ENCODE data around the gene CLEC20A.

CLEC20A gene

DNA sequence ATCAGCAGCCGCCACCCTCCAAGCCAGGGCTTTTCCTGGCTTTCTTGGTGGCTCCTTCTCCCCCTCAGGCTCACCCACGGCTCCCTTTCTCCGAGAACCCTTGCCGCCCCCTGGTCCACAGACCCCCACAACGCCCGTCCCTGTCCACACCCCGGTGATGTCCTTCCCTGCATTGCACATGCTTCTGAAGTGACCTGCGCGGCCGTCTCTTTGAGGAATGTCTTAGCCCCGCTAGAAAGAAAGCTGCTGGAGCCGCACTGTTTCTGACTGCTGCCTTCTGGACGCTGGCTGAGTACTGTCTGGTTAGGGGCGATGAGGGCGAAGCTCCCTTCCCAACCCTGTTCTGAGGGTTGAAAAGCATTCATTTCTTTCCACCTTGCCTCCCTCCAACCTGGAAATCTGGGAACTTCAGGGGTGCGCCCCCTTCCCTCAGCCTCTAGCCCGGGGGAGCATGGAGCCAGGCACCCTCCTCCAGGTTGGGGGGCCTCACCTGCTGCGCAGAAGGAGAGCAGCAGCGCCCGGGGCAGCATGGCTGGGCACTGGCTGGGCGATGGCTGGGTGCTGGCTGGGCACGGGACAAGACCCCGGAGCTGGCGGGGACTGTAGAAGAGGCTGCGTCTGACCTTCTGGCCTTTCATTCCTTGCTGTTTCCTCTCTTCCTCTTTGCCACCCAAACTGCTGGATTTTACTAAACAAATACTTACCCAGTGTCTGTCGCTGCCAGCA is at the start of gene CLEC20A:
Gene CLEC20A, minus strand, starts transcription at position 555 of the 726 bp plus-strand sequence. Its CDS starts 25 bp downstream, at position 530.
- DNase-seq = no peak

DNA sequence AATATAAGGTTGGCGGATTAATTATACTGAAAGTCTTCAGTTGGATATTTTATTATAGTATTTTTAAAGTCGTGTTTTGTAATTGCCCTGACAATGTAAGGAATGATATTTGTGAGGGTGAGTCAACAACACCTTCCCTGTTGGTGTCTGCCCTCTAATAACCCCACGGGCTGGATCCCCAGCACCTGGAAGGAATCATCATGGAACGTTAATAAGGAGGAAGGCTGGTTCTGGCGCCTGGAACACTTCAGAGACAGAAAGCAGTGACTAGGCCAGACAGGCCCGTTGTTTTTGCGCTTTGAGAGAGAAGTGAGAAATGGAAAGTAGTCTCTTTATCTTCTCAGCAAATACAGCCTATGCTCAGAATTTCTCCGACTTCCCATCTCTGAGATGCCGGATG is 47.8 kb upstream of the CLEC20A start:
- DNase-seq = no peak

DNA sequence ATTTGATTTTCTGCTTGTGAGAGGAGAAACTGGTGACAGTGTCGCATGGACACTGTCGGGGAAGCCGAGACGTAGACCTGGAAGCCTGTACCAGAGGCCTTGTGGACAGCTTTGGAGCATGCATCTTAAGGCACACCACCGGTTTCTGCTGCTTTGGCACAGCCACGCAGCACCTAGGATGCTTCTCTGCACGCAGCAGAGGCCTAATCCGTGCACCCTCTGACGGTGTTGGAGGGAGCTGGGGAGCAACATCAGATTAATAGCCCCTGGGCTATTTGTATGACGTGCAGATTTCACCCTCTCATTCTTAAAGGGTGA is 46.5 kb upstream of the CLEC20A start:
- peak; percentile 18 for DNase-seq

DNA sequence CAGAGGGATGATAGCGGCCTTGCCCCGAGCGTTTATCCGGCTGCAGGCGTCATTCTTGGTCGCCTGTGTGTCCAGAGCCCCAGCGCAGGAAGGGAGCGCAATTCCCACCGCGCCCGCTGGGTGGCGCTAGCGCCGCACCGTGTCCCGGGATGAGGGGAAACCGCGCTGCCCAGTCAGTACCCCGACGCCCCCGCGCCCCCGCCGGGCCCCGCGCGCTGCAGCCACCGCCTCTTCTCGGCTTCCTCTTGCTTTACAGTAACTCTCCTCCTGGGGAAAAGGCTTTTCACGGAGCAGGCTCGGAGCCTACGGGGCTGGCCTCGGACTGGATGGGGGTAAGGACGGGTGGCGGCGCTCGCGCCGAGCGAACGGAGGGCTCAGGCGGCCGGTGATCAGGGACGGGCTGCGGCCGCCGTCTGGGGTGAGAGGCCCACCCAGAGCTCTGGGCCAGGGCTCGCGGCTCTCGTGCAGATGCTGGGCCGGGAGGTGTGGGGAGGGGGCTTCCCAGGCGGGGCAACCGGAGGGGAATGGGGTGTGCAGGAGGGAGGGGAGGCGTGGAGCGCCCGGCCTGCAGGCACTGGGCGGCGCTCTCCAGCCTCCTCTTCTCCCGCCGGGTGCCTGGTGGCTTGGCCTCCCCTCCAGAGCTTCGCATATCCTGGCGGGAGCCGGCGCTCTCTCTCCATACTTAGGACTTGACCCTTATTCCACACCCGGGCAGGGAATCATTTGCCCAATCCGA is 46.0 kb upstream of the CLEC20A start:
- peak; percentile 90 for DNase-seq

DNA sequence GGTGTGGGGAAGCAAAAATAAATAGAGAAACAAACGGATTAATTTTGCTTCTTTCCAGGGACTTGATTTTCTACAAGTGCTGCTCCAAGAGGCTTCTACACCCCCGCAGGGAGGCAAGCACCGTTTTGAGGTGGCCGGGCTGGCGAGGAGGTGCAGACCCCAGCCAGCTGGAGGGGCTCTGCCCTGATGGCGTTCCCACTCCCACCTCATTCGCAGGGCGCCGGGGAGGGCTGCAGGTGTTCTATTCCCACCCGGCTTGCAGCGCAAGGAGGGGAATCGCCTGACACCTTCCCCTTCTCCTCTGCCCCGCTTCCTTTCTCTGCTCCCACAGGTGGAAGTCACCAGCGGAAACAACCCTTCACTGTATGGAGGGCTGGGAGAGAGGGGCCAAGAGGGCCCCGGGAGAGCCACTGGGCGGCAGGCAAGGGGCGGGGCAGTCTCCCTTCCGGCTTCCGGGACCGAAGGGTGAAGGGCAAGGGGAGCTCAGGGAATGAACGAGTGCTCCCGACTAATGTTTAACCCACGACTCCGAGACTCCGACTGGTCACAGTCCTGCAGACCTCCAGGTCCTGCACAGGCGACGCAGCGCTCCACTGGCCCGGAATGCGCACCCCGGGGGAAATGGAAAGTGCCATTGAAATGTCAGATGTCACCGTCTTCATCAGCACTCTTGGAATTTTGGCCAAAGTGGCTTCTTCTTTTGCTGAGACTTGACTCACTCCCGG is 45.2 kb upstream of the CLEC20A start:
- DNase-seq = peak; percentile 72

DNA sequence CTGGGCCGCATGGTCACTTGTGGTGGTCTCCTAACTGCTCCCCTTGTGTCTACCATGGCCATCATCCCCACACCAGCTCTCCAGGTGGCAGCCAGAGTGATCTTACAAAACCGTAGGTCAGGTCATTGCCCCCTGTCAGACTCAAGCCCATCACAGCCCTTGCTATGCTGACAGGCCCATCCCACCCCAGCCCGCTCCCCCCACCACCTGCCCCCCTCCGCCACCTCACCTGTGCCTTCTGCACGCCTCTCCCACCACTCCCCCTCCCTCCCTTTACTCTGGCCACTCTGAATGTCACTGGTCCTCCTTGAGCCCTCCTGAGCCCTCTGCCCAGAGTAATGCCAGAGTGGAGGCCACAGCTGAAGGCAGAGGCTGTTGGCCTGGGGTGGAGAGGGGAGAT is 44.6 kb upstream of the CLEC20A start:
- DNase-seq = no peak

DNA sequence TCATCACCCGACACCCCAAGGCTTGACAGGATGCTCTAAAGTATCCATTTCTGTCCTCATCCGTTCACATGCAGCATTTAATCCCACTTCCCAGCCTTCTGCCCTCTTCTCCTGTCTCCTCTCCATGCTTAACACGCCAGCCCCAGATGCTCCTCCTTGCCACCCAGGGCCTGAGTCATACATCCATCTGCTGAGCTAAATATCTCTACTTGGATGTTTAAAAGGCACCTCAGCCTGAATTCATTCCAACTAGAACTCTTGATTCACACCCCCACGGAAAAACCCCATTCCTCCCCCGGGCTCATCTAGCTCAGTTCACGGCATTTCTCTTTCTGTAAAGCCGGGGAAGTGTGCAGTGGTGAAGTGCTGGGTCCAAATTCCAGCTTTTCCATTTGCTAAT is 43.9 kb upstream of the CLEC20A start:
- DNase-seq = no peak

DNA sequence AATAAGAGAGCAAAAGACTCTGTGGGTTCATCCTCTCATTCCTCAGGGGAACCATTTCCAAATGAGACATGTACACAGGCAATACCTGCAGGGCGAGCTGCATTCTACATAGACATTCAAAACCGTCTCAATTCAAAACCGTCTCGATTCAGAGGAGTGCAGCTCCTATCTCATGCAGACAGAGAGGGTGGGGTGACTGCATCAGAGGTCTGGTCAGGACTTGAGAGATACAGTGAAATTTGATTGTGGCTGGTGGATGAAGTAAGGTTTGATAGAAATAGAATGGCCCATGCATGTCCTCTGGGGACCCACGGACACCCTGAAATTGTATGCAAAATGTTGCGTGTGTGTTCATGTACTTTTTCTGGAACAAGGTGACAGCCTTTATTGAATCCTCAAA is 43.4 kb upstream of the CLEC20A start:
- DNase-seq = no peak

DNA sequence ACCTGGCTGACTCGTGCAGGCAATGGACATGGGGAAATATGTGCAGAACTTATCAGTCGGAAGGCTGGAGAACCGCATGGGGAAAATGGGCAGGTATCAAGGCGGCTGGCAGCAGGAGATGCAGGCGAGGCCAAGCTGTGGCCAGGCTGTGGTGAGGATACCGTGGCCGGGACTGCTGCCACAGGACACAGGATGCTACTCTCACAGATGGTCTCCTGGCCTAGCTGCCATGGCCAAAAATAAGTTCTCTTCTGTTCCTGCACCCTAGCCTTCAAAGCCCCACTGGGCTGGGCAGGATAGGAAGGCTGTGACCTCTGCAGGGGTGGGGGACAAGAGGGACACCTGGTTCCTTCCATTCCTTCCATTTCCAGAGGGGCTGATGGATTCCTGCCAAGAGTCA is 42.5 kb upstream of the CLEC20A start:
- no peak for DNase-seq

DNA sequence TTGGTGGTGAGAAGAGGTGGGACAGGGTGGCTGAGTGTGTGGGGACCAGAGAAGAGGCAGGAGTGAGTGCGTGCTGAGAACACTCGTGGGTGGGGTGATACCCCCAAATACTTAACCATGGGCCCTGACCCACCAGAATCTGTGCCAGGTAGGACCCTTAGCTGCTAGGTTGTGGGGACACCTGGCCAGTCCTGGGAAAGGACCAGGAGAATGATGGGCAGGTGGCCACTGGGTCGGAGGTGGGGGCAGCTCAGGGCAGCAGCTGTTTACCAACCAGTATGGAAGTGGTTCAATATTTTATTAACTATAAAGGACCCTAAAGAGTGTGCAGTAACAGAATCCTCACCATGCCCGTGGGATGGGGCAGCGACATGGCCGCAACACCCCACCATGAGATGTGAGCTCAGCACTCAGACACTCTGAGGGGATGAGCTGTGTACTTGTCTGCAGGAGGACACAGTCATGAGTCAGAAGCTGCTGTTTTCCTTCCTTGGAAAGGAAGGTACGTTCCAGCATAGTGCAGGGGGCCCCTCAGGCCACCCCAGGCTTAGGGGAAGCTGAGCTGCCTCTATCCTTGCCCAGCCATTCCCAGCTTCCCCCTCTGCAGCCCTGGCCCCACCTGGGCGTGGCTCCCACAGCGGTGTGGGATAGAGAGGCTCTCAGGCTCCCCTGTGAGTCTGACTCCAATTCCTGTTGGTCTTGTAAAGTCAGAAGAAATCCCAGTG is 41.6 kb upstream of the CLEC20A start:
- no peak for DNase-seq

DNA sequence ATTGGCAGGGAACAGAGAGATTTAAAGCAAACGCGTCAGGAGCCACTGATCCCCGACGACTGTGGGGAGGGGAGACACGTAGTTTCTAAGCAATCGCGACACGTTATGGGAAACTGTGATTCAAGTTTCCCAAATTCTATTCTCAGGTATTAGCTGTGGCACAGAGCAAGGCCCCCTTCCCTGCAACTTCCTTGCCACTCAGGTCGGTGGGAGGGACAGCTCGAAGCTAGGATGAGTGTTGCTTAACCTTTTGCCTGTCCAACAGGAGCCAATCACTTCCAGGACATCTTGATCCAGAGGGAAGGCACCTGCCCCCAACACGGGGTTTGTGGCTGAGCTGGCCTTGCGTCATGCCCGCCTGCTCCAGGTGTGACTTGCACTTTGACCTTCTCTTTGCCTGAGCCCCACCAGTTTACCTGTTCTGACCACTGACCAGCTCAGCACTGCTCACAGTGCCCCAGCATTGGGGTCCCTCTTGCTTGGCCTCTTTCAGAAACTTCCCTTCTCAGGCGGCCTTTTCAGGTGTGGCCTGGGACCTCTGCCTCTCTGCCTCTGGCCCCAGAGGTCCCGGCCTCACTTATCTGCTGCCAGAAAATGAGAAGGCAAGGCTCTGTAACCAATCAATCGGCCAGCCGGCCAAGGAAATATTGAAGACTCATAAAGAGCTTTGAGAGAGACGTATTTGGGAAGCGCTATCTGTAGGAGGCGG is 40.8 kb upstream of the CLEC20A start:
- DNase-seq = no peak

DNA sequence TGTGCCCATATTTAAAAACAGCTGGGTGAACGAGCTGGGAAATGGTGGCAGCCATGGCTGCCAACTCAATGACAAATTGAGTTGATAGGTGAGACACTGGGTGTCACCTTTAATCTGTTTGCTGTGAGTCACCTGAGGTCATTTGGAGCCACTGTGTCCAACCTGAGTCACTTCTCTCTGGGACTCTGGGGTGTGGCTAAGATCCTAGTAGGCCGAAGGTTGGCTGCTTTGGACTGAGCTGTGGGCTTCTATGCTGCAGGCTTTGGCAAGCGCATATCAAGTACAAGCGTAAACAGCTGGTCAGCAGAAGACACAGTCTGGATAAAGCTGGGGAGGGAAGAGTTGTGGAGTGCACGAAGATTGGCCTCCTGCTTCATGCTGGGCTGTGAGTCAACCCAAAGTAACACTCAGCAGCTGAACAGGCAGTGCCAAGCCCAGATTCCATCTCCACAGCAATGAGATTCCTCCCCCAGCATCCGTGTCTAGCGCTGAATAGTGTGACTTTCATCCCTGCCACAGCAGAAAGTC is 40.1 kb upstream of the CLEC20A start:
- no peak for DNase-seq

DNA sequence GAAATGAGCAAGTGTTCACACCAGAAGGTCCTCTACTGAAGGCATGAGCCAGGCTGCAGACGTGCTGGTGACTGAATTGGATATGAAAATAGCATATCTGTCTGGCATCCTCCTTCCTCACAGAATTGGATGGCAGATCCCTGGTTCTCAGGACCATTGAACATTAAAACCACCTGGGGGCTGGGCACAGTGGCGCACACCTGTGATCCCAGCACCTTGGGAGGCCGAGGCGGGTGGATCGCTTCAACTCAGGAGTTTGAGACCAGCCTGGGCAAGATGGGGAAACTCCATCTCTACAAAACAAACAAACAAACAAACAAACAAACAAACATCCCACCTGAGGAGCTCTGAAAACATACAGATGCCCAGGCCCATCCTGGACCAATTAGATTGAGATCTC is 39.6 kb upstream of the CLEC20A start:
- no peak for DNase-seq

DNA sequence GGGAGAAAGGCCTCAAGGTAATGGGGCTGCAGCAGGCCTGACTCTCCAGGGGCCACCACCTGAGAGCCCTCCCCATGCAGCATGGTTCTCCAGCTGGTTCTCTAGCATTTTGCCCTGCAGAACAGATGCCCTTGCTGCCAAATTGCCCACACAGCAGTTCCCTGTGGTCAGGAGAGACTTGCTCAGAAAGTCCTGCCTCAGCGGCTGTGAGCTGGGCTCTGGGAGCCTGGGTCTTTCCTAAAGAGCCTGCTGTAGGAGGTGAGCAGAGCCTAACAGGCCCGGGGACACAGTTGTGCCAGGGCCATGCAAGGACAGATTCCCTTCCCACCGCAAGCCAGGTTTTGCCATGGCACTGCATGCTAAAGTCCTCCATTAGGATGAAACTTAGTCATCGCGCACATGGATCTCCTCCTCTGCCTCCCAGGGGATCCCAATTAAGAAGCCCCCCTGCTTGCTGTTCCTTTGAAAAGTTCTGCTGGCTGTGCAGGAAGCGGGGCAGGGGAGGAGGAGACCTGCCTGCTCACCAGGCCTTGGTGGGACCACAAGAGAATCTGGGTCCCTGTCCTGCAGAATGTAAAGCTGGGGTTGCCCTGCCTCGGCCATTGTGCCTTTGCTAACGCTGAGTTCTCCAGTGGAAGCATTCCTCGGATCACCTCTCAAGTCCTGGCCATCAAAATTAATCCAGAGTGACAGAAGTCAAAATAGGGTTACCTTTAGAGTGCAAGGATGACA is 37.5 kb upstream of the CLEC20A start:
- DNase-seq = no peak

DNA sequence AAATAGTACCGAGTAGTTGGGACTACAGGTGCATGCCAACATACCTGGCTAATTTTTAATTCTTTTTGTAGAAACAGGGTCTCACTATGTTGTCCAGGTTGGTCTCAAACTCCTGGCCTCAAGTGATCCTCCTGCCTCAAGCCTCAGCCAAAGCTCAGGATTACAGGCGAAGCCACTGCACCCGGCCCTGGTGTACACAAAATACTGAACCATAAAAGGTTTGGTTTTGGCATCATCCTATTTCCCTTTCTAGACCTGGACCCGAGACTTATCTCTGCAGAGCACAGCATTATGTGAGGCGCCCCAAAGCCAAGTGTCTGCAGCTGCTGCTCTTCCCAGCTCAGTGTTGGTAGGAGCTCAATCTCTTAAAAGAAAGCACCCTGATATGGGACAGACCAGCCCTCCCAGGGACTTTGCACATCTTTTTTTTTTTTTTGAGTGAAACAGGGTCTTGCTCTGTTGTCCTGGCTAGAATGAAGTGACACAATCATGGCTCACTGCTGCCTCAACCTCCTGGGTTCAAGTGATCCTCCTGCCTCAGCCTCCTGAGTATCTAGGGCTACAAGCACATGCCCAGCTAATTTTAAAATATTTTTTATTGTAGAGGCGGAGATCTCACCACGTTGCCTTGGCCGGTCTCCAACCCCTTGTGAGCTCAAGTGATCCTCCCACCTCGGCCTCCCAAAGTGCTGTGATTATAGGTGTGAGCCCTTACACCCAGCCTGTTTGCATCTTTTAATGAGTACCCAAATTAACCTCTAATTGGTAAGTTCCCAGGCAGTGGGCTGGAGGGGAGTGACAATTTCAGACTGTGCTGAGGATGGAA is 36.6 kb upstream of the CLEC20A start:
- DNase-seq = no peak

DNA sequence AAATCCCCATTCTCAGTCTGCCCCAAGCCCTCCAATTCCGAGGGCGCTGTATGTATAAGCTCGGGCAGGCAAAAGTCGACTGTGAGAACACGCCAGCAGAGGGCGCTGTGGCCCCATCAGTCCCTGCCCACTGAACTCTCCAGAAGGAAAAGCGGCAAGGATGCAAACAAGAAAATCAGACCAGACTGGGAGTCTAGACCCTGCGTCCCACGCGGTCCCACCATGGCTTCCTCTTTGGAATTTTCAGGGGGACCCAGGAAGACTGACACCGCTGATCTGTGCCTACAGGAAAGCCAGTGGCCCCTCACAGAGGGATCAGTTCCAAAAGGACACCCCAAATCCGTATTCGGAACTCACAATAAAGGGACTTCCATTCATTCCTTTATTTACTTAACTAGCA is 35.6 kb upstream of the CLEC20A start:
- DNase-seq = peak; percentile 83

DNA sequence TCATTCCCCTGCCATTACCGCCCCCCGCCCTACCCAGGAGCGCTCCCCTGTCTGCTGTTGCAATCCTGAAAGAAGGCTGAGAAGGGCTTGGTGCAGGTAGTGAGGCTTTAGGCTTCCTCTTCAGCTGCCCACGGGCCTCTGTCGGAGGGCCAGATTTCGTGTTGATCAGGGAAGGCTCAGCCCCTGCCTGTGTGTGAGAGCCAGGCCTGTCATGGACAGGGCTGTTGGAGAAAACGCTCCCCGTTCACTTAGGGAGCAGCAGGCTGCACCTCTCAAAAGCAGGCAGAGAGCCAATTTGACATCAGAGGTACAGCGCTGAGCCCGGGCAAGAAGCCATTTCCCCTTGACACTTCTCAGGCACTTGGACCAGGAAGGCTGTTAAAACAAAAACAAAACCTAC is 35.1 kb upstream of the CLEC20A start:
- no peak for DNase-seq

DNA sequence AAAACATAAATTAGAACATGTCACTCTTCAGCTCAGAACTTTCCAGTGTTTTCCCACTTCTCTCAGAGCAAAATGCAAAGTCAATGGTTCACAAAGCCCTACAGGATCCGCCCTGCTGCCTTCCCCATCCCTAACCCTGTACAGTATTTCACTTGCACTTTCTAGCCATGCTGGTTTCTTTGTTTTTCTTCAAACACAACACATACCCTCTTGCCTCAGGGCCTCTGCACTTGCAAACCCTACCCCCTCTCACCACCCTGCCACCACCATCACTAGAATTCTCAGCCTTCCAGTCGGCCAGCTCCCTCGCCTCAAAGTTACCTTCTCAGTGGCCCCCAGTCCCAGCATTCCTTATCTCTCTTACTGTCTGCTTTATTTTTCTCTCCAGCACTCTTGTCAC is 33.7 kb upstream of the CLEC20A start:
- no peak for DNase-seq

DNA sequence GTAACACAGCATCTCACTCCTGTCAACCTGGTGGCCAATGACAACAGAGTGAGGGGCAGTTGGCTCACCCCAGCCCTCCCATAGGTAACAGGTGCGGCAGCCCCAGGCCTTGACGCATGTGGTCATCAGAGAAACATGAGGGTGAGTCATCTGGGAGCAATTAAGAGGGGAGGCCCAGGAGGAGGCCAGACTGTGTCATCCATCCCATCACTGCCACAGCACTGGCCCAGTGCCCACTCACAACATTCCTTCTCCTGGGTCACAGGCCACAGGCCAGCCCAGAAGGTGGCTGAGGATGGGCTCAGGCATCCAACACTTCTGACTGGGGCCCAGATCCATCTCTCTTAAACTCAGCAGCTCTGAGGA is 33.3 kb upstream of the CLEC20A start:
- DNase-seq = no peak

DNA sequence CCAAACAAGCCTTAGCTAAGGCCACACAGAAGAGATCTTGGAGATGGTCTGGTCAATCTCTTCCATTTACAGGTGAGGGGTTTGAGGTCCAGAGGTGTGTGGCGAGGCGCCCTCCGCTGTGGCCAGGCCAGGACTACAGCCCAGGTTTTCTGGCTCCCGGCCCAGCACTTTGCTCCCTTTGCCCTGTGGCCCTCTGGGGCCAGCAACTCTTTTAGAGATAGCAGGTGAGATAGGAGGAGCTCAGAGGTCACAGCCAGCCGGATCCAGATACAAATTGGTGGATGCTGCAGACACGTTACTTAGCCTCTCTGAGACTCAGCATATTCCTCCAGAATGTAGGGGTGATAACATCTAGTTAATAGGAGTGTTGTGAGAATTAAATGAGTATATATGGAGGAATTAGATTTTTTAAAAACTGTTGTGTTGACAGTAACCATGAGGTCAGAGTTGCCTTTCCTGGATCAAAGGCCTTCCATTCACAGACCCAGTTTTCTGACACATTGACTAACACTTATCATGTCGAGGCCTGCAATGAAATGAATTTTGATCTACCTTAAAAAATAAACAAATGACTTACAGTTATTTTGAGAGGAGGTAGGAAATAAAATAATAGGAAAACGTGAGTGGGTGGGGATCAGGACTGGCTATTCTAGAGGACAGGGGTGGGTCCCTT is 32.7 kb upstream of the CLEC20A start:
- DNase-seq = no peak
